Fibroblast of pulmonary artery (primary cell): Measurements from ENCODE around the gene MEPE.

Experiments used
- DNase-seq: peaks from one replicate; pipeline ENCODE4 v3.0.0-alpha.2; 2010; ENCODE audit warnings: low read depth
- H3K4me3 ChIP-seq: replicated peaks from 2 replicates; pipeline ENCODE4 v1.5.1; 2011; ENCODE audit warnings: low read depth, mild to moderate bottlenecking, control low read depth, low read length, moderate library complexity
- CTCF ChIP-seq: IDR thresholded peaks from 2 replicates; pipeline ENCODE4 v1.5.1; 2011; ENCODE audit warnings: mild to moderate bottlenecking, control low read depth, low read length, inconsistent platforms; ENCODE audit errors: missing control alignments

MEPE gene

DNA sequence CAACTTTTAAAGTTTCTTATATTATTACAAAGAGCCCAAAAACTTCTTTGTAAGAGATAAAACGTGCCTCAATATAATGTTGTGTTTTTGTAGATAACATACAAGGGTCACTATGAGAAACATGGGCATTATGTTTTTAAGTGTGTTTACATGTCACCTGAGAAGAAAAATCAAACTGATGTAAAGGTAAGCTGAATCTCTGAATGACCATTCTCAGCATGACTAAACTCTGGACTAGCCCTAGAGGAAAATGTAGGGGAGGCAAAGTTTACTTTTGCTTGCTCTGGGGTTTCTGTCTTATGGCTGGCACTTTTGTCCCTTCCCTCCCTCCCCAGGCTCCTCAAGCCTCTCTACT is 6.8 kb downstream of the MEPE start:
- DNase-seq, result no peak
- no peak for TF ChIP-seq CTCF
- H3K4me3 ChIP-seq, result no peak overlapping the region

GRCh38 chr4:87840149-87840548 is 7.4 kb downstream of the MEPE start:
- no peak for TF ChIP-seq CTCF
- DNase-seq, result no peak

GRCh38 chr4:87843936-87844335 is 11.2 kb downstream of the MEPE start:
- no peak overlapping the region for H3K4me3 ChIP-seq
- TF ChIP-seq CTCF, result no peak
- peak; percentile 83 for DNase-seq

More at GRCh38 chr4:87840149-87840548, 7.4 kb downstream of the MEPE start:
- no peak overlapping the region for H3K4me3 ChIP-seq

DNA sequence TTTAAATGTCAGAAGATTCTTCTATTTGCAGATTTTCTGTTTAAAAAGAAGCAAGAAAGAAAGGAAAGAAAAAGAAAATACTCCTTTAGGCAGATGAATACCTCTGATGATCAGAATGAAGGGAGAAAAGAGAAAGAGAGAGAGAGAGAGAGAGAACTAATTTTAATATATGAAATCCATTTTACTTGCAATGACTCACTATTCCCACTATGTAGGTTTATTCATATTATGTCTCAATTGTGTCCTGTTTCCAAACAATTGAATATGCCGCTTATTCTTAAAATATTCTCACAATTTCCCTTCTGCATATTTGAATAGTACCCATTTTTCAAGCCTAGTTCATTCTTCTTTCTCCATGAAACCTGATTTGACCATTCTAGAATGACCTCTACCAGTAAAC is 11.7 kb downstream of the MEPE start:
- no peak overlapping the region for H3K4me3 ChIP-seq
- no peak for TF ChIP-seq CTCF
- peak; percentile 55 for DNase-seq

DNA sequence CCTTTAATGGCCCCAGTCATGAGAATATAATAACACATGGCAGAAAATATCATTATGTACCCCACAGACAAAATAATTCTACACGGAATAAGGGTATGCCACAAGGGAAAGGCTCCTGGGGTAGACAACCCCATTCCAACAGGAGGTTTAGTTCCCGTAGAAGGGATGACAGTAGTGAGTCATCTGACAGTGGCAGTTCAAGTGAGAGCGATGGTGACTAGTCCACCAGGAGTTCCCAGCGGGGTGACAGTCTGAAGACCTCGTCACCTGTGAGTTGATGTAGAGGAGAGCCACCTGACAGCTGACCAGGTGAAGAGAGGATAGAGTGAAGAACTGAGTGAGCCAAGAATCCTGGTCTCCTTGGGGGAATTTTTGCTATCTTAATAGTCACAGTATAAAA is 13.5 kb downstream of the MEPE start:
- no peak for DNase-seq
- no peak overlapping the region for H3K4me3 ChIP-seq
- no peak for TF ChIP-seq CTCF

GRCh38 chr4:87848622-87849351 is 16.0 kb downstream of the MEPE start:
- DNase-seq, result peak; percentile 80
- peak; percentile 69 for TF ChIP-seq CTCF
- H3K4me3 ChIP-seq, result no peak overlapping the region

- no peak overlapping the region for H3K4me3 ChIP-seq
- no peak for TF ChIP-seq CTCF
- peak; percentile 41 for DNase-seq
Observed at GRCh38 chr4:87849612-87850011, 16.8 kb downstream of the MEPE start.
